WTC11 (cell line): Measurements from ENCODE around the gene CST8.

ENCODE experiments used
- TEAD1 ChIP-seq: sonication (generic); formaldehyde crosslinking; IDR thresholded peaks from 2 replicates; pipeline ENCODE4 v1.8.0; 2022; ENCODE audit warnings: mild to moderate bottlenecking, missing genetic modification reagents
- ZNF263 ChIP-seq: sonication (generic); formaldehyde crosslinking; IDR thresholded peaks from 2 replicates; pipeline ENCODE4 v1.8.1; 2022; ENCODE audit warnings: low read depth, mild to moderate bottlenecking, moderate library complexity, missing genetic modification reagents
- TF ChIP-seq, protein P1 (sequence below): fragments of 200-600 bp; IDR thresholded peaks from 2 replicates; pipeline ENCODE4 v1.8.0; 2022; ENCODE audit warnings: antibody characterized with exemption

DNA sequence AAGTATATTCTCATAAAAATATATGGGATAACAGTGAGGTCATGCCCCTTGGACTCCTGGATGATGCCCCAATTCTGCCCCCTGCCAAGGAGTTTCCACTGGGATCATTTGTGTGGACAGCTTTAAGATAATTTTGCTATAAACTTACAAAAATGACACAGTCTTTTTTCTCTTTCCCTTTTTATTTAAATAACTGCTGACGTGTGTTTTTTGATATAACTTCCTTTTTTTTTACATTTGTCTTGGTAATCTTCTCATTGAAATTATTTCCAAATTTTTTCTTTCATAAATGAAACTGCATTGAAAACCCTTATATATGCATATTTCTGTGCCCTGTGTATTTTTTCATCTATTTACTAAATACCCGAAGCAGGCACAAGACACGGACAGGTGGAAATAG is 46.1 kb downstream of the CST8 start:
- no peak for TF ChIP-seq ZNF263
- TF ChIP-seq TEAD1 = no peak
- TF ChIP-seq, protein P1, sequence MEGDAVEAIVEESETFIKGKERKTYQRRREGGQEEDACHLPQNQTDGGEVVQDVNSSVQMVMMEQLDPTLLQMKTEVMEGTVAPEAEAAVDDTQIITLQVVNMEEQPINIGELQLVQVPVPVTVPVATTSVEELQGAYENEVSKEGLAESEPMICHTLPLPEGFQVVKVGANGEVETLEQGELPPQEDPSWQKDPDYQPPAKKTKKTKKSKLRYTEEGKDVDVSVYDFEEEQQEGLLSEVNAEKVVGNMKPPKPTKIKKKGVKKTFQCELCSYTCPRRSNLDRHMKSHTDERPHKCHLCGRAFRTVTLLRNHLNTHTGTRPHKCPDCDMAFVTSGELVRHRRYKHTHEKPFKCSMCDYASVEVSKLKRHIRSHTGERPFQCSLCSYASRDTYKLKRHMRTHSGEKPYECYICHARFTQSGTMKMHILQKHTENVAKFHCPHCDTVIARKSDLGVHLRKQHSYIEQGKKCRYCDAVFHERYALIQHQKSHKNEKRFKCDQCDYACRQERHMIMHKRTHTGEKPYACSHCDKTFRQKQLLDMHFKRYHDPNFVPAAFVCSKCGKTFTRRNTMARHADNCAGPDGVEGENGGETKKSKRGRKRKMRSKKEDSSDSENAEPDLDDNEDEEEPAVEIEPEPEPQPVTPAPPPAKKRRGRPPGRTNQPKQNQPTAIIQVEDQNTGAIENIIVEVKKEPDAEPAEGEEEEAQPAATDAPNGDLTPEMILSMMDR = no peak
